Stimulated activated CD8-positive, alpha-beta memory T cell treated with anti-CD3 and anti-CD28 coated beads, Interleukin-7, amount 100 ng/mL, for 24 hours (primary cell): ENCODE results near the gene SLC6A13.
"Not testable (repeated sequence)": the region's sequence is repeated elsewhere in the genome, so short reads cannot be mapped to it uniquely, and the experiment has no call there.

Experiments
- DNase-seq: peaks from one replicate; pipeline ENCODE4 v3.0.0-alpha.2; 2020; ENCODE audit warnings: low read depth

SLC6A13 gene

DNA sequence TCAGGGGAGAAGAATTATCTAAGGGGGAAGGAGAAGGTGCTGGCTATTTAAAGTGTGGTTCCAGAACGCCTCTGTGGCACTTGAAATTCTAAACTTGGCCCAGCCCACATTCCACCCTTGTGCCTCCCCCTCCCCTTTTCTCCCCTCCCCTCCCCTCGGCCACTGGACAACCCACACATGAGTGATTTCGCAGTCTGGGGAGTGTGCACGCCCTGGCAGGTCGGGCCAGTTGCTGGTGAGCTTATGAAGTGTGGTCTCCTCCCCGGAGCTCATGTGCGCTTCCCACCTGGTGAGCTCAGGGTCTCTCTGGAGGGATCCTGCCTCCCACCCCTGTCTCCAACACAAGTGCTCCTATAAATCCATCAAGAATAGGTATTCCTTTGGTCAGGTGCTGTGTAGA, at the start of gene SLC6A13:
SLC6A13 (minus strand) TSS at position 20 of the 400 bp plus-strand sequence. CDS start 2,784 bp downstream, outside the sequence.
- no peak for DNase-seq

- DNase-seq: no peak
Observed at GRCh38 chr12:308511-308910, 45.9 kb upstream of the SLC6A13 start.

DNA sequence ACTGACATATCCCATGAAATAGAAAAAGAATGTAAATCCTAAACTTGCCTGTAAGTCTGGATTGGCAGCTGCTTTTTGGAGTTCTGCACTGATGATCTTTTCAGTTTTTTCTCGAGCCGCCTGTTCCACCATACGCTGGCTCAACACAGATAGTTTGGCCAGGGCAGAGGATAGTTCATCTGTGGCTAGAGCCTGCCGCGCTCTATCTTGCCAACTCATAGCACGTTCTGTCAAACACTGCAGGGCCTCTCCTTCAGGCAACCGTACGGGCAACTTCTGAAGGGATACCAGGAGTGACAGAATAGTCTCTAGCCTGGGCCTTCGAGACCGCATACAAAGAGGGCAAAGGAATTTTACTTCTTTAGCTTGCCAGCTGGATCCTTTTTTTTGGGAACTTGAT, 44.8 kb upstream of the SLC6A13 start:
- DNase-seq: no peak

DNA sequence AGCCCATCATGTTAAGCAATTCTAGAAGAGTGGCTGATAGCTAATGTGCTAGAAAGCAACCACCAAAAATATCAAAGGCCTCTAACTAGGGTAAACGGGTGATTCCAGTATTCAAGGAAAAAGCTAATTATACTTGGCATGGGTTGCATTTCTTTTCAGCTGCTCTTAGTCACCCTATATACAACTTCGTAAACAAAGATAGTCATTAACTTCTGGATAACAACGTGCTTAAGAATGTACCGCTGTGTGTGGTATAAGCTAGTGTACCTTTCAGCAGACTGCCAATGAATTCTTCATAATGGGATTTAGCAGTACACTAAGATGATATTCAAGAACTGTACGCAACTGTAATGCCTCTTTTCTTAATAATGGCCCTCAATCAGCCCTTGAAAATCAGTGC, 42.2 kb upstream of the SLC6A13 start:
- DNase-seq: no peak

DNA sequence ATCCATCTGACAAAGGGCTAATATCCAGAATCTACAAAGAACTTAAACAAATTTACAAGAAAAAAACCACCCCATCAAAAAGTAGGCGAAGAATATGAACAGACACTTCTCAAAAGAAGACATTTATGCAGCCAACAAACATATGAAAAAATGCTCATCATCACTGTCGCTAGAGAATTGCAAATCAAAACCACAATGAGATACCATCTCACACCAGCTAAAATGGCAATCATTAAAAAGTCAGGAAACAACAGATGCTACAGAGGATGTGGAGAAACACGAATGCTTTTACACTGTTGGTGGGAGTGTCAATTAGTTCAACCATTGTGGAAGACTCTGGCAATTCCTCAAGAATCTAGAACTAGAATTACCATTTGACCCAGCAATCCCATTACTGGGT, 40.1 kb upstream of the SLC6A13 start:
- DNase-seq: not testable (repeated sequence)

DNA sequence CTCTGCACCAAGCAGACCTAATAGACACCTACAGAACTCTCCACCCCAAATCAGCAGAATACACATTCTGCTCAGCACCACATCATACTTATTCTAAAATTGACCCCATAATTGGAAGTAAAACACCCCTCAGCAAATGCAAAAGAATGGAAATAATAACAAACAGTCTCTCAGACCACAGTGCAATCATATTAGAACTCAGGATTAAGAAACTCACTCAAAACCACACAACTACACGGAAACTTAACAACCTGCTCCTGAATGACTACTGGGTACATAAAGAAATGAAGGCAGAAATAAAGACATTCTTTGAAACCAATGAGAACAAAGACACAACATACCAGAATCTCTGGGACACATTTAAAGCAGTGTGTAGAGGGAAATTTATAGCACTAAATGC, 37.5 kb upstream of the SLC6A13 start:
- DNase-seq: not testable (repeated sequence)

DNA sequence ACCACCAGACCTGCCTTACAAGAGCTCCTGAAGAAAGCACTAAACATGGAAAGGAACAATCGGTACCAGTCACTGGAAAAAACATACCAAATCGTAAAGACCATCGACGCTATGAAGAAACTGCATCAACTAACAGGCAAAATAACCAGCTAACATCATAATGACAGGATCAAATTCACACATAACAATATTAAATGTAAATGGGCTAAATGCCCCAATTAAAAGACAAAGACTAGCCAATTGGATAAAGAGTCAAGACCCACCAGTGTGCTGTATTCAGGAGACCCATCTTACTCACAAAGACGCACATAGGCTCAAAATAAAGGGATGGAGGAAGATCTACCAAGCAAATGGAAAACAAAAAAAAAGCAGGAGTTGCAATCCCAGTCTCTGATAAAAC, 36.9 kb upstream of the SLC6A13 start:
- DNase-seq: not testable (repeated sequence)

DNA sequence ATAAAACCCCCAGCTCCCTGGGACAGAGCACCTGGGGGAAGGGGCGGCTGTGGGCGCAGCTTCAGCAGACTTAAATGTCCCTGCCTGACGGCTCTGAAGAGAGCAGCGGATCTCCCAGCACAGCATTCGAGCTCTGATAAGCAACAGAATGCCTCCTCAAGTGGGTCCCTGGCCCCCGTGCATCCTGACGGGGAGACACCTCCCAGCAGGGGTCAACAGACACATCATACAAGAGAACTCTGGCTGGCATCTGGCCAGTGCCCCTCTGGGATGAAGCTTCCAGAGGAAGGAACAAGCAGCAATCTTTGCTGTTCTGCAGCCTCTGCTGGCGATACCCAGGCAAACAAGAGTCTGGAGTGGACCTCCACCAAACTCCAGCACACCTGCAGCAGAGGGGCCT, 35.4 kb upstream of the SLC6A13 start:
- DNase-seq: not testable (repeated sequence)

DNA sequence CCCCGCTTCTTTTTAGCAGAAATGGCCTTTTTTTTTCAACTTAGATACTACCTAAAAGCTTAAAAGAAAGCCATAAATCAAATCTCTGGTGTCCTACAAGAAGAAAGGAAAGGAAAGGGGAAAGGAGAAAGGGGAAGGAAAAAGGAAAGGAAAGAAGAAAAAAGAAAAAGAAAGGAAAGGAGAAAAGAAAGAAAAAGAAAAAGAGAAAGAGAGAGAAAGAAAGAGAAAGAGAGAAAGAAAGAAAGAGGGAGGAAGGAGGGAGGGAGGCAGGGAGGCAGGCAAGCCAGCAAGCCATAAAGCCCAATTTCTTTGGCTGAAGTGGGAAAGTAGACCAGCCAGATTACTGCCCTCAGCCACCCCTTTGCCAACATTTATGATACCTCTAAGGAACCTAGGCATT, 32.5 kb upstream of the SLC6A13 start:
- no peak for DNase-seq

DNA sequence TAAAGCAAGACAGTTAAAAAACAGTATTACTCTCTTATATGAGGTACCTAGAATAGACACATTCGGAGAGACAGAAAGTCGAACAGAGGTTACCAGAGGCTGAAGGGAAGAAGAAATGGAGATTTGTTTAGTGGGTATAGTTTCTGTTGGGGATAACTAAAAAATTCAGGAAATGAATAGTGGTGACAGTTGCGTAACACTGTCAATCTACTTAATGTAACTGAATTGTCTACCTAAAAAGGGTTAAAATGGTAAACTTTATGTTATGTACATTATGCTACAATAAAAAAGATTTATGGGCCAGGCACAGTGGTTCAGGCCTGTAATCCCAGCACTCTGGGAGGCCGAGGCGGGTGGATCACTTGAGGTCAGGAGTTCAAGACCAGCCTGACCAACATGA, 30.6 kb upstream of the SLC6A13 start:
- DNase-seq: no peak

DNA sequence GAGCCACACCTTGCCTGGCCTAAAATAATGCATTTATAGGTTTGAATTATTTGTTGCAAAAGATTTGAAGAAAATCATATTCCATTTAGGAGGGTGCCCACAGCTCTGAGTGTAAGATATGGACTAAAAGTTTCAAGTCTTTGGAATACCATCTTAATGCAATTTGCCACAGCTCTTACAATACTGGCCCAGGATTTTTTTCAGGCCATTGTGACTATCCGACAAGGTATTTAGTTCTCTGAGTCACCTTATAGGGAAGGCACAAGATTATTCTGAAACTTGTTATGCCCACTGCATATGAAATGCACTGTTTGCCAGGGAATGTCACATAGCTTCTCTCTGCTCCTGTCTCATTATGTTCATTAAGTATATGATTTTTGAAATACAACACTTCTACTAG, 29.6 kb upstream of the SLC6A13 start:
- no peak for DNase-seq

GRCh38 chr12:291153-291723, 28.6 kb upstream of the SLC6A13 start:
- no peak for DNase-seq

GRCh38 chr12:288687-289086, 26.1 kb upstream of the SLC6A13 start:
- no peak for DNase-seq

GRCh38 chr12:286531-287300, 24.1 kb upstream of the SLC6A13 start:
- DNase-seq: no peak

GRCh38 chr12:278046-278445, 15.4 kb upstream of the SLC6A13 start:
- no peak for DNase-seq

GRCh38 chr12:275812-276211, 13.2 kb upstream of the SLC6A13 start:
- no peak for DNase-seq

GRCh38 chr12:273382-273781, 10.7 kb upstream of the SLC6A13 start:
- DNase-seq: no peak

DNA sequence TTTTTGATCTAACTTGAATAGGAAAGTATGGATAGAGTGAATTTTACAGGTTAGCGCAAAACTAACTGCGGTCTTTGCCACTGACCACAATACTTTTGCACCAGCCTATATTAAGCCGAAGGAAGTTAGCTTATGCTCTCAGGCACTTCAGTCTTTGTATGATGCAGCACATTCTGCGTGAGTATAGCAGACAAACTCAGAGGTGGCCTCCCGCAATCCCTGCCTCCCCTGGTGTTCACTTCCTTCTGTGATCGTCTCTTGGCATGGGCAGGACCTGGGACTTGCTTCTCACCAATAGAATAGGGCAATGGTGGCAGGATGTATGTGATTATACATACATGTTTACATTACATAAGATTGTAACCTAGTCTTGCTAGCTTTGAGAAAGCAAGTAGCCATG, 10.3 kb upstream of the SLC6A13 start:
- no peak for DNase-seq

DNA sequence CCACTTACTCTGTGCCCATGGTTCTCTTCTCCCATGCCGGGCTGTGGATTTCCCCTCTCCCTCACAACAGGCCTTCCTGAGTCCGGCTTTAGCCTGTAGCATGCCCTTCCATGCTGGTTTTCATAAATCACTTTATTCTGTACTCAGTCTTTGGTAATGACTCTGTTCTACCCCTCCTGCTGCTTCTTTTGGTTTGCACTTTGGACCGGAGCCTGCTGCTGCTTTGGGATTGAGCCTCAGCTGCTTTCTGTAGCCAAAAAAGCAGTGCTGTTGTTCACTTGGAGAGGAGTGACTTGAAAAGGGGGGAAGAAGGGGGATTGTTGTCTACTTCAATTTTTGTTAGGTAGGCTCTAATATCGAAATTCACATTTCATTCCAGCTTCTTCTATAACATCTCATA, 8.5 kb upstream of the SLC6A13 start:
- DNase-seq: no peak

DNA sequence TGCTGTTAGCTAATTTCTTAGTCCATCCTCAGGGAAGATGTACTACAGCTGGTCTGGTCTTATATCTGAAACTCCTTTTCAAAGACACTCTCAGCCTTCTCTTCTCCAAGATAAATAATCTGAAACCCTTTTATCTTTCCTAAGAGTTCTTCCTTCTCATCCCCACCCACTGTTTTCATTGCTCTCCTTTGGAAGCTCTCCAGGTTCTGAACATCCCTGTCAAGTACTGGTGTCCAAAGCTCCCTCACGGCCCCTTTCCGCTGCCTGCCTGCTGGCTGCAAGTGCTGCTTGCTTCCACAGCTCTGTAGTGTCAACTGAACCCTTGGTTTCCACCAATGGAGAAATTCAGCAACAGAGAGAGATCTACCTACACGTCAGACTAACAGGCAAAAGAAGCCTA, 6.6 kb upstream of the SLC6A13 start:
- no peak for DNase-seq

DNA sequence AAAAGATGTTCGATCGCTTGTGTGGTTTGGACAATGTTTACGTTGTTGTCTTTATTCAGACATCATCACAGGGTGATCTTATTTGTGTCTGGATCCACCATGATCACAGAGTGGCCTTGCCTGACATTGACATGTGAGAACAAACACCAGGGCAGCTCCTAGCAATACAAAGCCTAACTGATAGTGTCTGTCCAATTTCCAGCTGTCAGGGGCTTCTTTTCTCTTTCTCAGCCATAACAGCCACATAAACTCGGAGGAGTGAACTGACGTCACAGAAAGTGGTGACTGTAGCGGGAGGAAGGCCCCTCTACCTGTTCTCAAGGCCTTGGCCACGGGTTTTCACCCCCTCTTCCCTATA, 5.8 kb upstream of the SLC6A13 start:
- DNase-seq: no peak

GRCh38 chr12:267581-268482, 5.2 kb upstream of the SLC6A13 start:
- DNase-seq: no peak

- no peak for DNase-seq
Observed at GRCh38 chr12:265096-265495, 2.5 kb upstream of the SLC6A13 start.
